ENCODE results near the gene MARK3. TPM values are rescaled to one million over a fixed set of nuclear protein-coding genes. Genes with fewer than 3 reads are reported as not detected.
A peak's percentile ranks its signal among the peaks of the same experiment; 100 is the strongest.

The MARK3 gene
- total and polyA plus RNA-seq, 2 of the 13 experiments (the other 11 are each of a cell fraction or from before 2014, with no cell fraction given) = 47.7 to 56.6 TPM

GRCh38 chr14:103530831-103531230 lies 145.6 kb downstream of the MARK3 start:
- Histone ChIP-seq H3K9ac (ENCODE audit: insufficient read depth, low read depth, low read length) (no peak overlapping the region), H3K27ac (ENCODE audit: extremely low read length, insufficient read depth, low read length) (no peak overlapping the region), H3K4me1 (ENCODE audit: insufficient read depth, low read length) (peaks cover 45% of the 10 kb centered on the region), H2AFZ (ENCODE audit: low read length) (no peak overlapping the region), H3K4me3 (replicated peaks in 1 of 3; ENCODE audit: insufficient read depth in 1 of 3, low read depth in 2 of 3, low read length in 3 of 3) (no peak overlapping the region; a peak in 2 of 6 replicates), H4K20me1 (ENCODE audit: insufficient read depth, low read length) (no peaks in the 10 kb centered on the region), H3K36me3 (replicated peaks in 1 of 2; ENCODE audit: control insufficient read depth in 1 of 2, insufficient read depth in 2 of 2, low read length in 2 of 2) (peaks cover 3 to 4% of the 10 kb centered on the region in 2 experiments; a peak in 3 of 5 replicates), H3K4me2 (ENCODE audit: low read depth, low read length) (peak overlapping the region; percentile 98; the same call in 1 of the 2 replicates), H3K9me3 (ENCODE audit: low read length) (no peaks in the 10 kb centered on the region), H3K79me2 (ENCODE audit: insufficient read depth, low read length) (peaks cover 30% of the 10 kb centered on the region), H3K27me3 (ENCODE audit: control insufficient read depth in 1 of 2, insufficient read depth in 2 of 2, low read length in 2 of 2) (no peaks in the 10 kb centered on the region; a peak in 1 of 5 replicates)
- FAIRE-seq (no peak), ATAC-seq (no peak), DNase-seq (ENCODE audit: low spot score) (no peak)
- intact Hi-C loops (cut with micrococcal nuclease; ENCODE audit: unreplicated experiment) (no loop called here), in situ Hi-C loops (cut with HindIII; ENCODE audit: extremely low pct_ligation_motif_present, low pct_unique_long_range_greater_than_20kb) (no loop called here)
- POLR2A ChIA-PET = no interaction called here
- BruUV-seq (replicated peaks) = no TSS peak
- WGBS (ENCODE audit: low lambda C conversion rate) = 98% methylated on average over 6 of the region's 11 CpGs
- TF ChIP-seq ZFY (CRISPR knock-in tag; IDR thresholded peaks at IDR 0.05) (no peak), ZNF646 (CRISPR knock-in tag; IDR thresholded peaks at IDR 0.05) (no peak), ETV6 (CRISPR knock-in tag; conservative IDR thresholded peaks at IDR 0.05) (no peak), GRHL1 (CRISPR knock-in tag; conservative IDR thresholded peaks at IDR 0.05) (no peak), ZNF572 (CRISPR knock-in tag; IDR thresholded peaks at IDR 0.05) (no peak), ZBTB46 (CRISPR knock-in tag; IDR thresholded peaks at IDR 0.05; ENCODE audit: borderline replicate concordance) (no peak), POGZ (CRISPR knock-in tag; IDR thresholded peaks at IDR 0.05) (no peak), FOXO1 (CRISPR knock-in tag; IDR thresholded peaks at IDR 0.05) (no peak)
- TF ChIP-seq, protein P1, sequence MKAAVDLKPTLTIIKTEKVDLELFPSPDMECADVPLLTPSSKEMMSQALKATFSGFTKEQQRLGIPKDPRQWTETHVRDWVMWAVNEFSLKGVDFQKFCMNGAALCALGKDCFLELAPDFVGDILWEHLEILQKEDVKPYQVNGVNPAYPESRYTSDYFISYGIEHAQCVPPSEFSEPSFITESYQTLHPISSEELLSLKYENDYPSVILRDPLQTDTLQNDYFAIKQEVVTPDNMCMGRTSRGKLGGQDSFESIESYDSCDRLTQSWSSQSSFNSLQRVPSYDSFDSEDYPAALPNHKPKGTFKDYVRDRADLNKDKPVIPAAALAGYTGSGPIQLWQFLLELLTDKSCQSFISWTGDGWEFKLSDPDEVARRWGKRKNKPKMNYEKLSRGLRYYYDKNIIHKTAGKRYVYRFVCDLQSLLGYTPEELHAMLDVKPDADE (CRISPR knock-in tag; IDR thresholded peaks at IDR 0.05) = no peak
- CTCF ChIA-PET (ENCODE audit: low intra/inter-chr PET ratio, low total read pairs) = no interaction called here
